Measurements from ENCODE around the gene SULT1E1.

The SULT1E1 gene

DNA sequence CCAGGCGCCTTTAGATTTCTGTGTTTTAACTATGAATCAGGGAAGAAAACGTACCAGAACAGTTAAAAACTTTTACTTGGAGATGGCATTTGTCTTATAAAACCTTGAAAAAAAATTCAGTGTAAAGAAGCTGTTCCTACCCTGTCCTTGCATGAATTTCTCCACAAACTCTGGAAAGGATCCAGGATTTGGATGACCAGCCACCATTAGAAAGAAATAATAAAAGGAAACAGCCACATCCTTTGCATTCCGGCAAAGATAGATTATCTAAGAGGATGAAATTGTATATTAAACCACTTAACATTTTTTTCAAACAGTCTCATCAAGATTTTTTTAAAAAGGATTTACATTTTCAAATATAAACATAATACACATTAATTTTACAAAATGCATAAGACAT is 10.6 kb downstream of the SULT1E1 start:
- Histone ChIP-seq H3K9me3 (ENCODE audit: insufficient read depth, low read length) (no peaks in the 10 kb centered on the region), H3K4me1 (ENCODE audit: low read length) (no peaks in the 10 kb centered on the region), H2AFZ (ENCODE audit: low read depth, low read length) (no peak overlapping the region), H3K27ac (ENCODE audit: low read length) (no peak overlapping the region), H4K20me1 (ENCODE audit: insufficient read depth, low read length) (no peaks in the 10 kb centered on the region), H3K4me2 (ENCODE audit: low read length) (no peak overlapping the region), H3K27me3 (ENCODE audit: low read depth, low read length) (no peaks in the 10 kb centered on the region), H3K9ac (ENCODE audit: low read length) (no peak overlapping the region), H3K4me3 (ENCODE audit: low read length) (no peak overlapping the region), H3K79me2 (ENCODE audit: low read length) (no peaks in the 10 kb centered on the region), H3K36me3 (replicated peaks; ENCODE audit: low read depth, low read length) (no peaks in the 10 kb centered on the region)
- TF ChIP-seq, protein P1, sequence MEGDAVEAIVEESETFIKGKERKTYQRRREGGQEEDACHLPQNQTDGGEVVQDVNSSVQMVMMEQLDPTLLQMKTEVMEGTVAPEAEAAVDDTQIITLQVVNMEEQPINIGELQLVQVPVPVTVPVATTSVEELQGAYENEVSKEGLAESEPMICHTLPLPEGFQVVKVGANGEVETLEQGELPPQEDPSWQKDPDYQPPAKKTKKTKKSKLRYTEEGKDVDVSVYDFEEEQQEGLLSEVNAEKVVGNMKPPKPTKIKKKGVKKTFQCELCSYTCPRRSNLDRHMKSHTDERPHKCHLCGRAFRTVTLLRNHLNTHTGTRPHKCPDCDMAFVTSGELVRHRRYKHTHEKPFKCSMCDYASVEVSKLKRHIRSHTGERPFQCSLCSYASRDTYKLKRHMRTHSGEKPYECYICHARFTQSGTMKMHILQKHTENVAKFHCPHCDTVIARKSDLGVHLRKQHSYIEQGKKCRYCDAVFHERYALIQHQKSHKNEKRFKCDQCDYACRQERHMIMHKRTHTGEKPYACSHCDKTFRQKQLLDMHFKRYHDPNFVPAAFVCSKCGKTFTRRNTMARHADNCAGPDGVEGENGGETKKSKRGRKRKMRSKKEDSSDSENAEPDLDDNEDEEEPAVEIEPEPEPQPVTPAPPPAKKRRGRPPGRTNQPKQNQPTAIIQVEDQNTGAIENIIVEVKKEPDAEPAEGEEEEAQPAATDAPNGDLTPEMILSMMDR (IDR thresholded peaks at IDR 0.05; ENCODE audit: low read depth, low read length), result no peak
- TF ChIP-seq EZH2phosphoT487 (IDR thresholded peaks at IDR 0.05; ENCODE audit: low read depth), result no peak

DNA sequence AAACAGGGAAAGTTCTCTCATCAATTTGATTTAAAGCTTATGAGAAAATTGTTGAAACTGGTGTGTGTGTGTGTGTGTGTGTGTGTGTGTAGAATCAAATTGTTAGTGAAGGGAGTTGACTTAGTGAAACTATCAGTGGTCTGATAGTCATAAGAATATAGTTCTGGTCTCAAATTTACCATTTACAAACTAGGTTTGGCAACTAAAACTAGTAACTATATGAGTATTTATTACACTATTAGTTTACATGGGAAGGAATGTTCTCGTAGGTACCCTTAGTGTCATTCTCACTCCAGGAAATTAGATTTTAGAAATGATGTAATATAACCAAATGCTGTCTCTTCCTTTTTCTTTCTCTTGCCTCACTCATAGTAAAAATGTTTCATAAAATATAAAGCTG is 11.9 kb downstream of the SULT1E1 start:
- TF ChIP-seq EZH2phosphoT487 (IDR thresholded peaks at IDR 0.05; ENCODE audit: low read depth), result no peak
- TF ChIP-seq, protein P1 (IDR thresholded peaks at IDR 0.05; ENCODE audit: low read depth, low read length), result no peak
- H3K36me3 ChIP-seq (replicated peaks; ENCODE audit: low read depth, low read length), result no peaks in the 10 kb centered on the region
- H2AFZ ChIP-seq (ENCODE audit: low read depth, low read length), result no peak overlapping the region

DNA sequence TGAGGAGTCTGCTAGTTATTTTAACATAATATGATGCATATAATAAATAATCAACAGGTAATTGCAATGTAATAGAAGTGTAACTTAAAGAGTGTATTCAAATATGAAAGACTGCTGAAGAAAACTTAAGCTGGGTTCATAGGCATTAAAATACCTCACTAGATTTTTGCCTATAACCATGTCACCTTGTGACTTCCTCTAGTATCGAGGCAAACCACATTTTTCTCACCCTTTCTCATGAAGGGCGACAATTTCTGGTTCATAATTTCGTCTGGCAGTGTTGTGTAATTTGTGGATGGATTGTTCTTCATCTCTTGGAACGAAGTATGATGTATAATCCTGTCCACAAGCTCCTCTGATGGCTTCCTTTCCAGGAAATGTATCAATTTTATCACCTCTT is 16.0 kb downstream of the SULT1E1 start:
- Histone ChIP-seq H3K4me1 (ENCODE audit: low read length) (no peaks in the 10 kb centered on the region), H3K27ac (ENCODE audit: low read length) (no peak overlapping the region), H2AFZ (ENCODE audit: low read depth, low read length) (no peak overlapping the region), H3K36me3 (replicated peaks; ENCODE audit: low read depth, low read length) (no peaks in the 10 kb centered on the region), H3K4me3 (ENCODE audit: low read length) (no peak overlapping the region), H3K27me3 (ENCODE audit: low read depth, low read length) (no peaks in the 10 kb centered on the region), H3K9me3 (ENCODE audit: insufficient read depth, low read length) (no peaks in the 10 kb centered on the region), H3K9ac (ENCODE audit: low read length) (no peak overlapping the region), H3K79me2 (ENCODE audit: low read length) (no peaks in the 10 kb centered on the region), H3K4me2 (ENCODE audit: low read length) (no peak overlapping the region), H4K20me1 (ENCODE audit: insufficient read depth, low read length) (no peaks in the 10 kb centered on the region)
- TF ChIP-seq, protein P1 (IDR thresholded peaks at IDR 0.05; ENCODE audit: low read depth, low read length), result no peak
- TF ChIP-seq EZH2phosphoT487 (IDR thresholded peaks at IDR 0.05; ENCODE audit: low read depth), result no peak

More for the DNA sequence above, 11.9 kb downstream of the SULT1E1 start:
- H3K27me3 ChIP-seq (ENCODE audit: low read depth, low read length), result no peaks in the 10 kb centered on the region
- no peaks in the 10 kb centered on the region for H3K9me3 ChIP-seq (ENCODE audit: insufficient read depth, low read length)
- no peak overlapping the region for H3K4me3 ChIP-seq (ENCODE audit: low read length)
- no peak overlapping the region for H3K9ac ChIP-seq (ENCODE audit: low read length)
- no peaks in the 10 kb centered on the region for H3K79me2 ChIP-seq (ENCODE audit: low read length)
- no peak overlapping the region for H3K27ac ChIP-seq (ENCODE audit: low read length)
- H3K4me1 ChIP-seq (ENCODE audit: low read length), result no peaks in the 10 kb centered on the region
- H4K20me1 ChIP-seq (ENCODE audit: insufficient read depth, low read length), result no peaks in the 10 kb centered on the region
- H3K4me2 ChIP-seq (ENCODE audit: low read length), result no peak overlapping the region

- no peak overlapping the region for H2AFZ ChIP-seq (ENCODE audit: low read depth, low read length)
Observed at GRCh38 chr4:69843301-69843700, 16.6 kb downstream of the SULT1E1 start.

More at GRCh38 chr4:69843301-69843700, 16.6 kb downstream of the SULT1E1 start:
- no peaks in the 10 kb centered on the region for H3K9me3 ChIP-seq (ENCODE audit: insufficient read depth, low read length)
- no peaks in the 10 kb centered on the region for H4K20me1 ChIP-seq (ENCODE audit: insufficient read depth, low read length)
- no peaks in the 10 kb centered on the region for H3K79me2 ChIP-seq (ENCODE audit: low read length)
- no peaks in the 10 kb centered on the region for H3K36me3 ChIP-seq (replicated peaks; ENCODE audit: low read depth, low read length)
- H3K27me3 ChIP-seq (ENCODE audit: low read depth, low read length), result no peaks in the 10 kb centered on the region
- no peak overlapping the region for H3K4me2 ChIP-seq (ENCODE audit: low read length)
- no peak overlapping the region for H3K27ac ChIP-seq (ENCODE audit: low read length)
- no peak overlapping the region for H3K4me3 ChIP-seq (ENCODE audit: low read length)
- TF ChIP-seq, protein P1 (IDR thresholded peaks at IDR 0.05; ENCODE audit: low read depth, low read length), result no peak
- no peak for TF ChIP-seq EZH2phosphoT487 (IDR thresholded peaks at IDR 0.05; ENCODE audit: low read depth)
- no peak overlapping the region for H3K9ac ChIP-seq (ENCODE audit: low read length)
- no peaks in the 10 kb centered on the region for H3K4me1 ChIP-seq (ENCODE audit: low read length)
